Stimulated activated CD4-positive, alpha-beta T cell treated with anti-CD3 and anti-CD28 coated beads, Interleukin-1b, Interleukin-23, amount 100 ng/mL, for 24 hours (primary cell): ENCODE measurements around the gene POLR2A.
A peak's percentile ranks its signal among the peaks of the same experiment; 100 is the strongest.
"Not testable (repeated sequence)": the region's sequence is repeated elsewhere in the genome, so short reads cannot be mapped to it uniquely, and the experiment has no call there.

Experiments
- DNase-seq, 4 experiments: peaks; one replicate each; pipeline ENCODE4 v3.0.0-alpha.2; 2020; ENCODE audit warnings: low read depth in 4 of 4, low spot score in 1 of 4

POLR2A gene

GRCh38 chr17:7460850-7461660 is 23.1 kb upstream of the POLR2A start:
- DNase-seq = no peak

GRCh38 chr17:7462474-7463371 is 21.4 kb upstream of the POLR2A start:
- DNase-seq = no peak

GRCh38 chr17:7463372-7463846 is 20.8 kb upstream of the POLR2A start:
- DNase-seq = no peak

GRCh38 chr17:7464081-7464480 is 20.1 kb upstream of the POLR2A start:
- no peak for DNase-seq

- no peak for DNase-seq
Observed at GRCh38 chr17:7465597-7466275, 18.4 kb upstream of the POLR2A start.

GRCh38 chr17:7466318-7466638 is 17.9 kb upstream of the POLR2A start:
- no peak for DNase-seq

- no peak for DNase-seq
Observed at GRCh38 chr17:7466639-7467341, 17.4 kb upstream of the POLR2A start.

- DNase-seq = no peak
Observed at GRCh38 chr17:7467498-7467897, 16.7 kb upstream of the POLR2A start.

- DNase-seq = no peak
Observed at GRCh38 chr17:7468290-7468689, 15.9 kb upstream of the POLR2A start.

- no peak for DNase-seq
Observed at GRCh38 chr17:7468804-7469389, 15.3 kb upstream of the POLR2A start.

- DNase-seq = not testable (repeated sequence)
Observed at GRCh38 chr17:7469843-7470242, 14.3 kb upstream of the POLR2A start.

GRCh38 chr17:7470457-7470973 is 13.7 kb upstream of the POLR2A start:
- DNase-seq = not testable (repeated sequence)

GRCh38 chr17:7471729-7472128 is 12.4 kb upstream of the POLR2A start:
- no peak for DNase-seq

- DNase-seq = not testable (repeated sequence)
Observed at GRCh38 chr17:7474767-7475166, 9.4 kb upstream of the POLR2A start.

GRCh38 chr17:7475764-7476422 is 8.3 kb upstream of the POLR2A start:
- no peak for DNase-seq

GRCh38 chr17:7476494-7476893 is 7.7 kb upstream of the POLR2A start:
- no peak for DNase-seq

GRCh38 chr17:7476951-7477350 is 7.2 kb upstream of the POLR2A start:
- no peak for DNase-seq

- peak in 1 of 4 experiments; percentile 26 for DNase-seq
Observed at GRCh38 chr17:7477392-7478275, 6.5 kb upstream of the POLR2A start.
